Progenitor cell of endocrine pancreas (in vitro differentiated cells): ENCODE measurements around the gene ICE1. TPM values are rescaled to one million over a fixed set of nuclear protein-coding genes. Genes with fewer than 3 reads are reported as not detected.
"Not testable (repeated sequence)": the region's sequence is repeated elsewhere in the genome, so short reads cannot be mapped to it uniquely, and the experiment has no call there.

Experiments
- DNase-seq: peaks from one replicate; pipeline ENCODE4 v3.0.0; 2021; ENCODE audit warnings: low spot score; ENCODE audit not compliant: unreplicated experiment
- H3K27ac Mint-ChIP-seq: 2 replicates; pipeline ENCODE4 v1.8.0; 2021; ENCODE audit warnings: mild to moderate bottlenecking, moderate library complexity, mixed read lengths
- H3K27me3 Mint-ChIP-seq: 2 replicates; pipeline ENCODE4 v1.8.0; 2021; ENCODE audit warnings: mixed read lengths
- H3K36me3 Mint-ChIP-seq: 2 replicates; pipeline ENCODE4 v1.8.0; 2022; ENCODE audit warnings: mixed read lengths; ENCODE audit not compliant: insufficient read depth
- H3K4me1 Mint-ChIP-seq: 2 replicates; pipeline ENCODE4 v1.8.0; 2021; ENCODE audit warnings: low read depth, mixed read lengths
- H3K4me3 Mint-ChIP-seq: 2 replicates; pipeline ENCODE4 v1.8.0; 2021; ENCODE audit warnings: low read depth, mild to moderate bottlenecking, moderate library complexity, mixed read lengths
- H3K9me3 Mint-ChIP-seq: 2 replicates; pipeline ENCODE4 v1.8.0; 2021; ENCODE audit warnings: low read depth, mixed read lengths
- total RNA-seq: library from RNA; stranded (reverse); gene quantifications from 2 replicates; pipeline ENCODE4 v1.2.1, GENCODE V29; 2021
- TF ChIP-seq, protein P1 (sequence below): fragments of 200-600 bp; sonication (generic); IDR thresholded peaks from one replicate; pipeline ENCODE4 v1.5.0; 2021; ENCODE audit warnings: antibody characterized with exemption, mild to moderate bottlenecking; ENCODE audit not compliant: unreplicated experiment

ICE1 gene
- total RNA-seq, 1 donor from 2014 or later = 40.0 TPM

DNA sequence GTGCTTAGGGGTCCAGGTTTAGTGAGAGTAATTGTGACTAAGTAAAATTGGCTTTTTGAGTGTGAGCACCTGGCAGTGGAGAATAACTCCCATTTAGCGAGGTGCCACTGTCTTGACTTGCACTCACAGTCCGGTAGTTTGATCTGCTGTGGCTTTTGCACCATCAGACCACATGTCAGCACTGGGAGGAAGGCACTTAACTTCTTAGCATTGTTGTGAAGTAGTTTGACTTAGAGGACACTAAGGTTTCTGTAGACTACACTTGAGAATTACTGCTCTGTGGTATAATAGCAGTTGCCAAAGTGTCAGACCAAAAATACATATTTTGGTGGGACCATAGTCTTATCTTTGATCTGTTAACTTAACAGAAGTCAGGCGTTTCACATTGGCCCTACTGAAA lies 63.6 kb downstream of the ICE1 start:
- no peak for DNase-seq

DNA sequence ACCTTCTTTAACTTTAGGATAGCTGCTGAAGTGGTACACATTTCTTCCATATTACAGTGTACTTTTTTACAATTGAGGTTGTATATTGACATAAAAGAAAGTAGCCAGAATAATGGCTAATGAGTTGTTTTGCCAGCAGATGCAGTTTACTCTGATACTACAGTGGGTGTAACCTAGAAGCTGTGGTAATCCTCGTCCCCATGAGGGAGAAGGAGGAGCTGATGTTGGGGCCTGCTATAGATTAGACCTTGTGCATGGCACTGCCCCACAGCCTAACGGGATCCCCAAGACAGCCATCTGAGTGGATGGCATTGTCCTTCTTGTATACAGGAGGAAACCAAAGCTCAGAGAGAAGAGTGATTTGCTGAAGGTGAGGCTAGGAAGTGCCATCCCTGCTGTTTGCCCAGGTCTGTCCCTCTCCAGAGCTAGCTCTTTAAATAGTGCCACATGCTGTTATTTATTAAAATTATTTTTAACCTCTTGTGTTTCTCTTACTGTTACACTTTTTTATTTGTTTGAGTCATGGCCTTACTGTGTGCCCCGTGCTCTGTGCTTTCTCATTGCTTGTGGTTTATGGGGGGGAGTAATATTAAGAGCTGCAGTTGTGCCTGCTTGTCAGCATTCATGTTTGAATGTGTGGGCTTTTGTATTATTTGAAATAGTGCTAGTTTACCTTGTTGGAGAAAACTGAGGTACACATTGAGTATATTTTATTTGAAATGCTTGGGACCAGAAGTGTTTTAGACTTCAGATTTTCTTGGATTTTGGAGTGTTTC lies 65.3 kb downstream of the ICE1 start:
- no peak for DNase-seq
- no peak overlapping the region for H3K4me3 Mint-ChIP-seq
- H3K27ac Mint-ChIP-seq = no peak overlapping the region
- TF ChIP-seq, protein P1, sequence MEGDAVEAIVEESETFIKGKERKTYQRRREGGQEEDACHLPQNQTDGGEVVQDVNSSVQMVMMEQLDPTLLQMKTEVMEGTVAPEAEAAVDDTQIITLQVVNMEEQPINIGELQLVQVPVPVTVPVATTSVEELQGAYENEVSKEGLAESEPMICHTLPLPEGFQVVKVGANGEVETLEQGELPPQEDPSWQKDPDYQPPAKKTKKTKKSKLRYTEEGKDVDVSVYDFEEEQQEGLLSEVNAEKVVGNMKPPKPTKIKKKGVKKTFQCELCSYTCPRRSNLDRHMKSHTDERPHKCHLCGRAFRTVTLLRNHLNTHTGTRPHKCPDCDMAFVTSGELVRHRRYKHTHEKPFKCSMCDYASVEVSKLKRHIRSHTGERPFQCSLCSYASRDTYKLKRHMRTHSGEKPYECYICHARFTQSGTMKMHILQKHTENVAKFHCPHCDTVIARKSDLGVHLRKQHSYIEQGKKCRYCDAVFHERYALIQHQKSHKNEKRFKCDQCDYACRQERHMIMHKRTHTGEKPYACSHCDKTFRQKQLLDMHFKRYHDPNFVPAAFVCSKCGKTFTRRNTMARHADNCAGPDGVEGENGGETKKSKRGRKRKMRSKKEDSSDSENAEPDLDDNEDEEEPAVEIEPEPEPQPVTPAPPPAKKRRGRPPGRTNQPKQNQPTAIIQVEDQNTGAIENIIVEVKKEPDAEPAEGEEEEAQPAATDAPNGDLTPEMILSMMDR = no peak
- peaks cover 4% of the 10 kb centered on the region for H3K27me3 Mint-ChIP-seq
- H3K36me3 Mint-ChIP-seq = no peaks in the 10 kb centered on the region
- no peaks in the 10 kb centered on the region for H3K4me1 Mint-ChIP-seq
- no peaks in the 10 kb centered on the region for H3K9me3 Mint-ChIP-seq

More for the DNA sequence above, 63.6 kb downstream of the ICE1 start:
- no peak overlapping the region for H3K27ac Mint-ChIP-seq
- TF ChIP-seq, protein P1 = no peak
- H3K4me3 Mint-ChIP-seq = no peak overlapping the region
- no peaks in the 10 kb centered on the region for H3K4me1 Mint-ChIP-seq
- H3K27me3 Mint-ChIP-seq = no peaks in the 10 kb centered on the region
- H3K36me3 Mint-ChIP-seq = peaks cover 4% of the 10 kb centered on the region
- no peaks in the 10 kb centered on the region for H3K9me3 Mint-ChIP-seq

DNA sequence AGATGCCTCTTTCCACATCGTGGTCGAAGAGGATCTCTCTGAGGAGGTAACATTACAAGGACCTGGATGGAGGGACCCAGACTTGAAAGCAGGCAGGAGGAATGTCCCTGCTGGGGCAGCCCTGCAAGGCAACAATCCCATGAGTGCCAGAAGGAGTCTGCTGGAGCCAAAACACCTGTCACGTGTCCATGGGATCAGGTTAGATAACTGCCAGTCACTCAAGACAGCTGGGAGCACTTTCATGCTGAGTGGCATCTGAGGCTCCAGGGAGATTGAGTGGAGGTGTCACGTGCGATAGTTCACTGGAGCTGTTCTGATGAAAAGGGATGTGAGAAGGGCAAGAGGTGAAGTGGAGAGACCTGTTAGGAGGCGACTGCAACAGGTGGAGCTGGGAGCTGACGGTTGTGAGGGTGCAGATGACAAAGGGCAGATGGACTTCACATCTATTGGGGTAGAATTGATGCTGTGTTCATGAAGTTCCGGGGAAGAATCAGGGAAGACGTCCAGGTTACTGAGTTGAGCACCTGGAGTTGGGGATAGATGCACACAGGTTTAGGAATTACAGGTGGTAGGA lies 68.4 kb downstream of the ICE1 start:
- no peaks in the 10 kb centered on the region for H3K9me3 Mint-ChIP-seq
- DNase-seq = no peak
- peaks cover 16% of the 10 kb centered on the region for H3K27me3 Mint-ChIP-seq
- no peak overlapping the region for H3K27ac Mint-ChIP-seq
- H3K36me3 Mint-ChIP-seq = no peaks in the 10 kb centered on the region
- H3K4me1 Mint-ChIP-seq = peaks cover 2% of the 10 kb centered on the region
- TF ChIP-seq, protein P1 = no peak
- H3K4me3 Mint-ChIP-seq = no peak overlapping the region

DNA sequence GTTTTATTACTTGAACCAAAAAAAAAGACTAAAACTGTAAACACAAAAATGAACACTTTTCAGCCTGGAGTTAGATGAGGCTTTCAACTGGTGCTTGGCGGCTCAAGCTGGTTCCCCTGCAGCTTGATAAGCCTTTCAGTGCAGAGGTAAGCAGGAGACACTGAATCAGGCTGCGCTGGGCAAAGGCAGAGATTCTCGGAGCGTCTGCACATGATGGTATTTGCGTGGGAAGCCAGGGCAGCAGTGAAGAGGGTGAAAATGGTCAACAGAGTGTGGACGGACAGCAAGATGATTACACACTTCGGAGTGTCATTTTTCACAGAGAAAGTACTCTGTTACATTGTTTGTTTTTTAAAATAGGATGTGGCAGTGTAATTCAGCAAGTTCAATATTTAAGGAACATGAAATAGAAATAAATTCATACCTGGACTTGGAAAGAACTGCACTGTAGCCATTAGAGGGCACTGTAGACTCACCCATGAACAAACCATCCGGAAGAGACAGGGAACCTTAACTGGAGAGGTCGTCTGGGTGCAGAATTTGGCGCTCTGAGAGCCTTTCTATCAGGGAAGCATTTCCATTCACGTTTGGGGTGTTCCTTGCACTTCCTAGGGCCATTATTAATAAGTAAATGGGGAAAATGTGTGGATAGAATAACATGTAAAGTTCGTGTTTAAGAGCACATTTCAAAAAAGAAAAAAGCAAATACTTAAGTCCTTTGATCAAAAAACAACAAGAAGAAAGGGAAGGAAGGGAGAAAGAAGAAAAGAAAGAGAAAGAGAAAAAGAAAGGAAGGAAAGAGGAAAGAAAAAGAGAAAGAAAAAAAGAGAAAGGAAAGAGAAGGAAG lies 69.8 kb downstream of the ICE1 start:
- H3K36me3 Mint-ChIP-seq = no peaks in the 10 kb centered on the region
- TF ChIP-seq, protein P1 = peak; percentile 88
- peak; percentile 20 for DNase-seq
- no peaks in the 10 kb centered on the region for H3K9me3 Mint-ChIP-seq
- H3K27me3 Mint-ChIP-seq = peaks cover 30% of the 10 kb centered on the region
- no peak overlapping the region for H3K4me3 Mint-ChIP-seq
- no peak overlapping the region for H3K27ac Mint-ChIP-seq
- H3K4me1 Mint-ChIP-seq = peaks cover 4% of the 10 kb centered on the region

DNA sequence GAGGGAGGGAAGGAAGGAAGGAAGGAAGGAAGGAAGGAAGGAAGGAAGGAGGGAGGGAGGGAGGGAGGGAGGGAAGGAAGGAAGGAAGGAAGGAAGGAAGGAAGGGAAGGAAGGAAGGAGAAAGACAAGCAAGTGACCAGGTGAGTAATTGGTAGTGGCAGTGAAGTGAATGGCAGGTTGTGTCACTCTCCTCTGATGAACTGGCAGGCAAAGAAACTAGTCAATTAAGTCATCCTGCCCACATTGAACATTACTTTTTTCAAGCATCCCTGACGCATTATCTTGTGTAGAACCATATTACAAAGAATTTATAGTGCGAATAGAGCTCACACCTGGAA lies 70.4 kb downstream of the ICE1 start:
- H3K27ac Mint-ChIP-seq, DNase-seq, H3K36me3 Mint-ChIP-seq, H3K4me1 Mint-ChIP-seq, H3K4me3 Mint-ChIP-seq, H3K9me3 Mint-ChIP-seq: not testable (repeated sequence)
- peaks cover 30% of the 10 kb centered on the region for H3K27me3 Mint-ChIP-seq
